Brain microvascular endothelial cell (primary cell): ENCODE measurements around the gene CAPNS2.

Experiments
- DNase-seq: peaks from one replicate; pipeline ENCODE4 v3.0.0-alpha.2; 2020
- H3K27ac ChIP-seq: fragments of 250-450 bp; sonication (Bioruptor Pico); 2 replicates; pipeline ENCODE4 v1.5.1; 2020; ENCODE audit warnings: mild to moderate bottlenecking, moderate library complexity
- H3K27me3 ChIP-seq: fragments of 250-450 bp; sonication (Bioruptor Pico); replicated peaks from 2 replicates; pipeline ENCODE4 v1.5.1; 2020; ENCODE audit warnings: mild to moderate bottlenecking
- H3K36me3 ChIP-seq: fragments of 250-450 bp; sonication (Bioruptor Pico); replicated peaks from 2 replicates; pipeline ENCODE4 v1.5.1; 2020; ENCODE audit warnings: mild to moderate bottlenecking
- H3K4me3 ChIP-seq: 2 replicates; pipeline ENCODE4 v1.5.1; 2011; ENCODE audit warnings: low read depth, mild to moderate bottlenecking, control low read depth, low read length, moderate library complexity
- CTCF ChIP-seq: IDR thresholded peaks from 2 replicates; pipeline ENCODE4 v1.5.1; 2011; ENCODE audit warnings: low read depth, mild to moderate bottlenecking, moderate library complexity, low read length, control low read depth, inconsistent platforms; ENCODE audit errors: missing control alignments
- in situ Hi-C: cut with HindIII; loops from 2 replicates; pipeline ENCODE4 v1.10.0; 2017; ENCODE audit warnings: low sequenced_read_pairs, low pct_ligation_motif_present

Gene CAPNS2

DNA sequence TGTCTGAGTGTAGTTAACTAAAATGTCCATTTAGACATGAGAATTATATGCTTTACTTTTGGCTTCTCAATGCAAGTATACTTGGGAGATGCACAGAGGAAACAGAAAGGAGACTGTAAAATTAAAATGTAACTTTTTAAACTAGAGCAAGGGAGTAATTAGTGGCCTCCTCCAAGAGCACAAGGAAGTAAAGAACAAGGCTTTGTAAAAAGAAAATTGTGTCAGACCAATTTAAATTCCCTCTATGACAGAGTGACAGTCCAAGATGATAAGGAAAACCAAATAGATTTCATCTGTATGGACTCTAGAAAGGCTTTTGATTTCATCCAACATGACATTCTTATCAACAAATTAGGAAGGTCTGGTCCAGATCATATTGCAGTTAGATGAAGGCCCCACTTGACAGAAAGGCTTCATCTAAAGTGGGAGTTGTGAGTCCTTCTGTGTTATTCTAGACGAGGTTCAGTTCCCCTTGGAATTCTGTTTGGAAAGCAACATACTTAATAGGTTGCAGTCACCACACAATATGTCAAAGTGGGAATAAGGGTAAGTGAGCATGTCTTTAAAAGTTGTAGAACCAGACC lies 6.5 kb upstream of the CAPNS2 start:
- Histone ChIP-seq H3K27ac (no peak overlapping the region), H3K27me3 (no peaks in the 10 kb centered on the region), H3K36me3 (no peaks in the 10 kb centered on the region), H3K4me3 (no peak overlapping the region)
- DNase-seq = no peak
- in situ Hi-C loops = no loop called here
- no peak for TF ChIP-seq CTCF

- in situ Hi-C loops = no loop called here
- H3K27me3 ChIP-seq = no peaks in the 10 kb centered on the region
Observed at GRCh38 chr16:55561319-55561848, 5.1 kb upstream of the CAPNS2 start.

DNA sequence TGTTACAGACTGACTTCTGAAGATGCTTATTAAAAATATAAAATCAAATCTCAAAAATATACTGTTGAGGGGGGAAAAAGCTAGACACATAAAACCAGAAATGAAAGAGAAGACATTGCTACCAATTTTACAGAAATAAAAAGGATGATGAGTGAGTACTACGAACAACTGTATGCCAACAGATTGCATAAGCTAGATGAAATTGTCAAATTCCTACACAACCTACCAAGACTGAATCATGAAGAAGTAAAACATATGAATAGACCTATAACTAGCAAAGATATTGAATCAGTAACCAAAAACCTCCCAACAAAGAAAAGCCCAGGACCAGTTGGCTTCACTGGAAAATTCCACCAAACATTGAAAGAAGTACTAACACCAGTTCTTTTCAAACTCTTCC lies 3.5 kb upstream of the CAPNS2 start:
- TF ChIP-seq CTCF = no peak
- no peak for DNase-seq
- in situ Hi-C loops = no loop called here
- Histone ChIP-seq H3K27me3 (no peaks in the 10 kb centered on the region), H3K27ac (no peak overlapping the region), H3K36me3 (no peaks in the 10 kb centered on the region), H3K4me3 (no peak overlapping the region)

More at GRCh38 chr16:55561319-55561848, 5.1 kb upstream of the CAPNS2 start:
- H3K27ac ChIP-seq = no peak overlapping the region
- H3K4me3 ChIP-seq = no peak overlapping the region
- TF ChIP-seq CTCF = no peak
- no peak for DNase-seq
- H3K36me3 ChIP-seq = no peaks in the 10 kb centered on the region

DNA sequence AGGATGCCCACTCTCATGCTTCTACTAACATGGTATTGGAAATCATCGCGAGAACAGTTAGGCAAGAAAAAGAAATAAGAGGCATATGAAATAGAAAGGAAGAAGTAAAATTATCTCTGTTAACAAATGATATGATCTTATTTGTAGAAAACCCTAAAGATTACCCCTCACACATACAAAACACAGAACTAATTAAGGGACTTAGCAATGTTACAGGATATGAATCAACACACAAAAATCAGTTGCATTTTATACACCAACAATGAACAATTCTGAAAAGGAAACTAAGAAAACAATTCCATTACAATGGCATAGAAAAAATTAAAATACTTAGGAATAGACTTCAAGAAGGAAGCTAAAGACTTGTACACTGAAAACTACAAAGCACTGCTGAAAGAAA lies 2.7 kb upstream of the CAPNS2 start:
- no peak for DNase-seq
- no peak overlapping the region for H3K27ac ChIP-seq
- in situ Hi-C loops = no loop called here
- H3K4me3 ChIP-seq = no peak overlapping the region
- TF ChIP-seq CTCF = no peak
- H3K36me3 ChIP-seq = no peaks in the 10 kb centered on the region
- H3K27me3 ChIP-seq = no peaks in the 10 kb centered on the region

- Histone ChIP-seq H3K36me3 (no peaks in the 10 kb centered on the region), H3K27ac (no peak overlapping the region), H3K27me3 (no peaks in the 10 kb centered on the region), H3K4me3 (no peak overlapping the region)
- TF ChIP-seq CTCF = no peak
- in situ Hi-C loops = no loop called here
- DNase-seq = no peak
Observed at GRCh38 chr16:55565086-55565485, 1.4 kb upstream of the CAPNS2 start.

DNA sequence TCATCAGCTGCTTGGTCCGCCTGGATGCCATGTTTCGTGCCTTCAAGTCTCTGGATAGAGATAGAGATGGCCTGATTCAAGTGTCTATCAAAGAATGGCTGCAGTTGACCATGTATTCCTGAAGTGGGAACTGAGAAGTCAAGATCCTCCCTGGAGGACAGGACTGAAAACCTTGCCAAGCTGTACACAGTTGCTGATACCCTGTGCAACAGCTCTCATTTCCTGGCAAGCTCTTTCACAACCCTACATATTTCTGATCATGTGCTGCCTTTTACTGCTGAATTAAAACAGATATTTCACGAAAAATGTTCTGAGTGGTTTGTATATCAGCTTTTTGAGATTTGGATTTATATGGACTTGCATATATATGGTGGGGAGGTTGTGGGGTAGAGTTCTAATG lies 898 bp downstream of the CAPNS2 start:
- in situ Hi-C loops = no loop called here
- Histone ChIP-seq H3K27ac (no peak overlapping the region), H3K27me3 (no peaks in the 10 kb centered on the region), H3K4me3 (no peak overlapping the region), H3K36me3 (no peaks in the 10 kb centered on the region)
- TF ChIP-seq CTCF = no peak
- peak; percentile 18 for DNase-seq
